Osteoblast (primary cell): ENCODE results near the gene RBBP4. TPM values are rescaled to one million over a fixed set of nuclear protein-coding genes. Genes with fewer than 3 reads are reported as not detected.

Experiments
- DNase-seq: peaks from one replicate; pipeline ENCODE4 v3.0.0; 2011; ENCODE audit warnings: low spot score, mixed read lengths; ENCODE audit not compliant: insufficient read length; ENCODE audit errors: missing footprints
- H2AFZ ChIP-seq: 2 replicates; pipeline ENCODE4 v1.6.0; 2011; ENCODE audit warnings: mild to moderate bottlenecking, low read length
- H3K27ac ChIP-seq: 2 replicates; pipeline ENCODE4 v1.5.1; 2011; ENCODE audit warnings: mild to moderate bottlenecking, low read depth, low read length, moderate library complexity
- H3K27me3 ChIP-seq: 2 replicates; pipeline ENCODE4 v1.6.0; 2012; ENCODE audit warnings: mild to moderate bottlenecking, control low read depth, inconsistent platforms, low read length, moderate library complexity; ENCODE audit not compliant: insufficient read depth
- H3K36me3 ChIP-seq: 2 replicates; pipeline ENCODE4 v1.5.1; 2011; ENCODE audit warnings: mild to moderate bottlenecking, low read length, control low read depth, moderate library complexity; ENCODE audit not compliant: insufficient read depth
- H3K4me1 ChIP-seq: 2 replicates; pipeline ENCODE4 v1.5.1; 2011; ENCODE audit warnings: mild to moderate bottlenecking, low read length, control low read depth, moderate library complexity; ENCODE audit not compliant: insufficient read depth
- H3K4me2 ChIP-seq: 2 replicates; pipeline ENCODE4 v1.6.0; 2011; ENCODE audit warnings: mild to moderate bottlenecking, low read length; ENCODE audit not compliant: insufficient read depth
- H3K4me3 ChIP-seq: fragments of 200-600 bp; sonication (generic); 3 replicates; pipeline ENCODE4 v1.5.1; 2012; ENCODE audit warnings: mild to moderate bottlenecking, low read length, inconsistent platforms; ENCODE audit not compliant: insufficient read depth
- H3K79me2 ChIP-seq: 2 replicates; pipeline ENCODE4 v1.6.0; 2012; ENCODE audit warnings: mild to moderate bottlenecking, low read length, control low read depth, inconsistent platforms; ENCODE audit not compliant: insufficient read depth
- H3K9me3 ChIP-seq: 2 replicates; pipeline ENCODE4 v1.5.1; 2011; ENCODE audit warnings: low read depth, low read length, control low read depth
- H4K20me1 ChIP-seq: 2 replicates; pipeline ENCODE4 v1.6.0; 2012; ENCODE audit warnings: mild to moderate bottlenecking, low read length, control low read depth; ENCODE audit not compliant: insufficient read depth
- CTCF ChIP-seq: IDR thresholded peaks from 2 replicates; pipeline ENCODE4 v1.5.1; 2011; ENCODE audit warnings: mild to moderate bottlenecking, low read depth, low read length, moderate library complexity; ENCODE audit errors: extremely low read depth
- total RNA-seq: library from RNA; depleted of rRNA; stranded (reverse); fragments of >200 nt; gene quantifications from 2 replicates; pipeline ENCODE4 v1.2.3, GENCODE V29; 2012

Gene RBBP4
- total RNA-seq, 1 donor = 111 TPM

DNA sequence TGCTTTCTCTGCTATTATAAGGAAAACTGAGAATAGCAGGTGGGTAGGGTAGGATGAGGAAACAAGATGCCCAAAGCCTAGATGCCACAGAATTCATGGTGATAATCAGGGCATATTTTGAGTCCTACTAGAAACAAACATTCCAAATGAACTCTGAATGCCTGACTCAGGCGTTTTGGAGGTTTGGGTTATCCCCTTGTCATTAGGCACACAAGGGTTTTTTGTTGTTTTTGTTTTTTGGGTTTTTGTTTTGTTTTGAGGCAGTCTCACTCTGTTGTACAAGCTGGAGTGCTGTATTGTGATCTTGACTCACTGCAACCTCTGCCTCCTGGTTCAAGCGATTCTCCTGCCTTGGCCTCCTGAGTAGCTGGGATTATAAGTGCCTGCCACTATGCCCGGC, 32.4 kb downstream of the RBBP4 start:
- Histone ChIP-seq H3K4me2 (no peak overlapping the region), H3K27ac (no peak overlapping the region), H3K4me1 (peaks cover 2% of the 10 kb centered on the region), H3K4me3 (no peak overlapping the region), H3K9me3 (no peaks in the 10 kb centered on the region), H3K36me3 (peaks cover 69% of the 10 kb centered on the region), H4K20me1 (peaks cover 24% of the 10 kb centered on the region), H3K79me2 (peaks cover 32% of the 10 kb centered on the region), H3K27me3 (no peaks in the 10 kb centered on the region), H2AFZ (no peak overlapping the region)
- no peak for DNase-seq
- TF ChIP-seq CTCF = no peak

- no peak for TF ChIP-seq CTCF
- Histone ChIP-seq H4K20me1 (peaks cover 25% of the 10 kb centered on the region), H3K27ac (no peak overlapping the region), H2AFZ (no peak overlapping the region), H3K4me2 (no peak overlapping the region), H3K4me3 (no peak overlapping the region), H3K4me1 (peaks cover 2% of the 10 kb centered on the region), H3K36me3 (peaks cover 71% of the 10 kb centered on the region), H3K27me3 (no peaks in the 10 kb centered on the region), H3K79me2 (peaks cover 39% of the 10 kb centered on the region), H3K9me3 (no peaks in the 10 kb centered on the region)
- no peak for DNase-seq
These were observed 33.3 kb downstream of the RBBP4 start for GRCh38 chr1:32684167-32684811.

DNA sequence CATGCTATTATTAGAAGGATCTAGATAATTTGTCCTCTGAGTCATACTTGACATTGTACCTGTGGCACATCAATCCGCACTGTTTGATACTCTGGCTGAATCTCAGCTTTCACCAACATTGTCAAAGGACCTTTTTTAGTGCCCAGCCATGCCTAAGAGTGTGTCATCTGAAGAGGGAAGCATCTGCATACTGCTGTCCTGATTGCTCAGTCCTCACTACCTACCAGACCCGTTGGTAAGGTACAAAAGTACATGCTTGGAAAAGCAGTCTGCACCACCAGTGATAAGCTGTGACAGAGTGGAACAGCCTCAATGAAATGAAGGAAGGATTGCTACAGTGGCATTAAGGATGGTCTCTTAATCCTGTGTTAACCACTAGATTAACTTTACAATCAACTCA, 34.5 kb downstream of the RBBP4 start:
- TF ChIP-seq CTCF = no peak
- H3K36me3 ChIP-seq = peaks cover 73% of the 10 kb centered on the region
- H4K20me1 ChIP-seq = peaks cover 28% of the 10 kb centered on the region
- no peak overlapping the region for H2AFZ ChIP-seq
- peaks cover 50% of the 10 kb centered on the region for H3K79me2 ChIP-seq
- H3K27ac ChIP-seq = no peak overlapping the region
- H3K27me3 ChIP-seq = no peaks in the 10 kb centered on the region
- H3K9me3 ChIP-seq = no peaks in the 10 kb centered on the region
- H3K4me2 ChIP-seq = no peak overlapping the region
- no peak for DNase-seq
- no peak overlapping the region for H3K4me3 ChIP-seq
- peaks cover 2% of the 10 kb centered on the region for H3K4me1 ChIP-seq

DNA sequence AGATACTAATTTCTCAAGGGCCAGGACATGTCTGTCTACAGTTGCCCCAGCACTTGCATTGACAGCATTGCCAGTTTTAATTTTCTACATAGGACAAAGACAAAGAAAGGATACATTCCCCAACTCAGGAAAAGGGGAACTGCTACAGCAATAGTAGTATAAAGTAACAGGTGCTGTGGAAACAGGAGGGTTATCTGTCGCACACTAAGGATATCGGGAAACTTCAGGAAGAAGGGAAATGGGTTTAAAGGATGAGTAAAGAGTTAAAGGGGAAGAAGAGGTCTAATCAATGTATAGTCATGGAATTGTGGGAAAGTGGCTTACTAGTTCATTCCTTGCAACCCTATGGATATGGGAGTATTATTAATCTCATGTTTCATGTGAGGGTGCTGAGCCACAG, 35.4 kb downstream of the RBBP4 start:
- H3K4me1 ChIP-seq = peaks cover 2% of the 10 kb centered on the region
- H2AFZ ChIP-seq = no peak overlapping the region
- no peak overlapping the region for H3K4me3 ChIP-seq
- no peaks in the 10 kb centered on the region for H3K27me3 ChIP-seq
- H3K4me2 ChIP-seq = no peak overlapping the region
- TF ChIP-seq CTCF = no peak
- H3K27ac ChIP-seq = peak overlapping the region; percentile 11
- peaks cover 65% of the 10 kb centered on the region for H3K36me3 ChIP-seq
- peaks cover 31% of the 10 kb centered on the region for H4K20me1 ChIP-seq
- peaks cover 59% of the 10 kb centered on the region for H3K79me2 ChIP-seq
- DNase-seq = no peak
- no peaks in the 10 kb centered on the region for H3K9me3 ChIP-seq
